ENCODE data around the gene UNCX.

Gene UNCX

DNA sequence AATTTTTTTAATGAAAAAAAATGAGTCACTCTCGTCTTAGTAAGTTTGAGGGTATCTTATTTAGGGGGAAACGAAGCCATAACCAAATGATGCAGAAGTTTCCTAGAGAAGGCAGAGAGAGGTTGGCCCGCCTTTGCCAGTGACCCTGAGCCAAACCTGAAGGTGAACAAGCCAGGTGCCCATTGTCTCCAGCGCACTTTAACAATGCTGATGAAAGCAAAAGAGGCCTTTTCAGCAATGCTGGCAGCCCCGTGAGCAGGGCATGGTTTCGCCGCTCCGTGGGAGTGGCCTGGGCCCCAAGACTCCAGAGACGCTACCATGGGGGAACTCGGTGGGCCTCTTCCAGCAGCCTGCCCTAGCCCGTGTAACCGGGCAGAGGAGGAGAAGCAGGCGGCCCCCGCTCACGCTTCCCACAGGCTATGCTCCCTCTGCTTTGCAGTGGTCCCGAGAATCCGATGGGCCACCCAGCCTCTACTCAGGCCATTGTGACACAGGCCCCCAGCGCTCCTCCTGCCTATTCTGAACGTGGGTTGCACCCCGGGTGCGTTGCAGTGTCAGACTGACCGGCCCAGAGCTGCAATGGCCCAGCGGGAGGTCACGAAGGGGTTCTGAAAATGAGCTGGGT, 14.0 kb upstream of the UNCX start:
- no peak for DNase-seq (ENCODE audit: low read depth)

- no peak for DNase-seq (ENCODE audit: low read depth)
Measured at GRCh38 chr7:1219498-1219897, 13.2 kb upstream of the UNCX start.

DNA sequence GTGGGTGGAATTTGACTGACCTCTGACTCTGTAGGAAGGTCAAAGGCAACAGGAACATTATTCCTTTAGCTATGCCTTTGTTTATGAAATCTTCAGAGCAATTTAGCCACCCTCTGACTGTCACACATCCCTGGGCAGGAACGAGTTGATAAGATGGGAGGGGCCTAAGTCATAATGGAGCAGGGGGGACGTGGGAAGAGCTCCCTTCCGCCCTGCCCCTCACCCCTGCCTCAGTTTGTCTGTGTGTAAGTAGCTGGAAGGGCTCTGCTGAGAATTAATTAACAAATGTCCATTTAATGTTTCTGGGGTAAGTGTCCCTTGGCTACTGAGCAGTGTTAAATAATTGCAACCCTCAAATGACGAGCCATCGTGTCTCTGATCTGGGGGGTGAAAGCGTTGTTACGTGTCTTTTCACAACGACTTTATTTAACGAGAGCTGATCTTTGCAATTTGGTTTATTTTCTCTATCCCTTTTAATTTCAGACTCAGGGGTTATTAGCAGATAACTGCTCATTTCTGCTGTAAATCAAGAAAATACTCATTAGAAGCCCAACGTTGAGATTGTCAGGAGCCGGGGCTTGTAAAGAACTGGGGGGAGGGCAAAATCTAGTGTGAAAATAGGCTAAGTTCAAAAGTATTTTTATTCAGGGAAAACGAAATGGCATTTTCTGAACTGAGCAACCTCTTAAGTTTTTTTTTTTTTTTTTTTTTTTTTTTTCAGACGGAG, 12.5 kb upstream of the UNCX start:
- no peak for DNase-seq (ENCODE audit: low read depth)

DNA sequence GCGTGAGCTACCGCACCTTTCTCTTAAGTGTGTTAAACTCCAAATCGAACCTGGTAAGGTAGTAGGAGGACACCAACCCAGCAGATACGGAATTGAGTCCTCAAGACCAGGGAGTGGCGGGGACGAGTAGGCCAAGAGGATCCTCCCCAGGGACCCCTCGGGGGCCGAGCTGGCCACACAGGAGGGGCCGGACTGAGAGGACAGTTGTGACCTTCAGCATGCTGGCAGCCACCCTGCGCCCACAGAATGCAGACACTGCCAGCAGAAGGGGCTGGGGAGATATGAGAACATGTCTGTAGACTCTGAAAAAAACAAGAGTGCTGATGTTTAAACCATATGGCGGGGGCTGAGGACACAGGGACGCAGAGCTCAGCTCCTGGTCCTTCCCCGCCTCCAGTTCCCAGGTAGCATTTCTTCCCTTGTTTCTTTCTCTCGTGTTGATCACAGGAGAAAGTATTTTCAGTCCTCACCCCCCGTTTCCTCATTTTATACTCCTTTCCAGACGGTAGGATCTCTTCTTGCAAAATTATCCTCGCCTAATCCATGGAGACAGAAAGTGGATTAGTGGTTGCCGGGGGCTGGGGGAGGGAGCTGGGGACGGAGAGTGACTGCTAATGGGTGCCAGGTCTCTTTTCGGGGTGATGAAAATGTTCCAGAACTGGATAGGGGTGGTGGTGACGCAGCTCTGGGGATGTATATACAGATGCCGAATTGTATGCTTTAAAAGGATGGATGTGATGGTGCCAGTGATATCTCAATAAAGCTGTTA, 11.5 kb upstream of the UNCX start:
- no peak for DNase-seq (ENCODE audit: low read depth)

DNA sequence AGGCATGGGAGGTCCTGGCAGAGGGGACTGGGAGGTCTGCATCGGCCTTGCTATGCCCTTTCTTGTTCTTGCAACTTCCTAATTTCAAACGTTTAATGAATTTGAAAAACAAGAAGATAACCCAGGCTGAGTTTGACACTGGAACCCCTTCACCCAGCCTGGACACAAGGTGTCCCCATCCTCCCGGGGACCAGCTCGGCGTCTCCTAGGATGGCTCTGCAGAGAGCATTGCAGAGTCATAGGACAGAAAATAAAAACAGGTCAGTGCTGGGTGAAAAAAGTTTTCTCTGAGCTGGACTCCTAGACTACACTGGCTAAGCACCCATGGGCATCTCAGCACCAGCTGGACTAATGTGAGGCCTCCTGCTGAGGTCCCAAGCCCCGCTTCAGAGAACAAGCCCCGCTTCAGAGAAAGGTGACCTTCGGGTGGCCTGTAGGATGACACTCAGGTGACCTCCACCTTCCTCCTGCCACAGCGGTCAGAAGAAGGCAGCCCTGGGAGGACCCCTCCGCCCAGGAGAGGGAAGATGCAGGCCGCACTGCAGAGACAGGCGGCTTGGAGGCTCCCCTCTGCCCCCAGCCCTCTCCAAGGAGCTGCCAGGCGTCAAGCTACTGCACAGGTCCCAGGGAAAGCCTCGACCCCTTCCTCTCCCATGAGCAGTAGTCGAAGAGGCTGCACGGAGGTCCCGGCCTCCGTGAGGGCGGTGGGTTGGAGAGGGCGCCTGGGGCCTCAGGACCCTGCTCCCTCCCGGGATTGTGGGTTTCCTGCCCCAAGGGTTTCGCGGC, 9.3 kb upstream of the UNCX start:
- no peak for DNase-seq (ENCODE audit: low read depth)

DNA sequence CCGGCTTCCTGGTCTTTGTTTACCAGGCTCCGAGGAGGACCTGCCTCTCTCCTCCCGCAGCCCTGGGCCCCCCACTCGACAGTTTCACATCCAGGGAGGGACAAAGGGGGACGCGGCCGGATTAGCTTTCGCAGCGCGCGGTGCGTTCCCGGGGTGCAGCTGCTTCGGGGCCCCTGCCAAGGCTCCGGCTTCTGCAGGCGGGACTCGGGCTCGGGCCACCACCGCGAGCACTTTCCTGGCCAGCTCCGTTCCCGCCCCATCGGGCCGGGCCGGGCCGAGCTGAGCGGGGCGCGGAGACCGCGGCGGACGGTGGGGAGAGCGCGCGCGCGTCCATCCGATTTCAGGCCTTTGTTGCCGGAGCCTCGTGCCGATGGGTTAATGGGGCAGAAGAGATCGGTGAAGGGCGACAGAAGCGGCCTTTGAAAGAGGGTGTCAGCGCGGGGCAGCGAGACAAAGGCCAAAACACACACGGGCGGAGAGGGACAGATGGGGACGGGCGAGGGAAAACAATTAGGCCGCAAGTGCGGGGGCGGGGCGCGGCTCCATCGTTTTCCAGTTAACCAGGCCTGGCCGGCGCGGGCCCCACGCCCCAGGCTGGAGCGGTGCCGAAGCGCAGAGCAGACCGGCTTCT, 8.5 kb upstream of the UNCX start:
- no peak for DNase-seq (ENCODE audit: low read depth)

GRCh38 chr7:1225030-1225429, 7.6 kb upstream of the UNCX start:
- no peak for DNase-seq (ENCODE audit: low read depth)

DNA sequence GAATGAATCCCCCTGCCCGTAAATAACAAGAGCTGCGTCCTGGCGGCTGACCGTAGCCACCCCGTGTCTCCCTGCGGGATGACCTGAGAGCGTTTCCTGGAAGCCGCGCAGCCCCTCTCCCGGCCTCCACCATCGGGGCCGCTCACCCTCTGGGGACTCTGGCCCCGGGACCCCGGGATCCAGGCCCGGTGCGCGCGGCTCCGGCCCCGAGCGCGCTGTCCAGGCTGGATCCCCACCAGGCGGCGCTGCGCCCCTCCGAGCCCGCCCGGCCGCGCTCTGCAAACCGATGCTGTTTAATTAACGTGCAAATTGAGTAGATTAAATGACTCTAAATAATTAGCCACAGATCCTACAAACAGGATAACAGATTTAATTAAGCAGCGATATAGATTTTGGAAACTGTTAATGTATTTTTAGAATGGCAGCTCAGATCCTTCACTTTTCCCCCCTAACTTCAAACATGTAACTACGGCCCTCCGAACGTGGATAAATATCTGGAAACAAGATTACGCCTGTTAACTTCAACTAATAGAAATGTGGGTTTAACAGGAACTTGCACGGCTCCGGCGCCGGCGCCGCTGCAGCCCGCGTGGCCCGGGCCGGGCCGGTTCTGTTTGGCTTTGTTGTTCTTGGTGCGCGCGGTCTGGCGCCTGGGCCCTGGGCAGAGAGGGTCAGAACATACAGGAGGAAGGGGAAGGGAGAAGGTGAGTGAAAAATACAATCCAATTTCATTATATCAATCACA, 7.1 kb upstream of the UNCX start:
- DNase-seq (ENCODE audit: low read depth): peak; percentile 41

DNA sequence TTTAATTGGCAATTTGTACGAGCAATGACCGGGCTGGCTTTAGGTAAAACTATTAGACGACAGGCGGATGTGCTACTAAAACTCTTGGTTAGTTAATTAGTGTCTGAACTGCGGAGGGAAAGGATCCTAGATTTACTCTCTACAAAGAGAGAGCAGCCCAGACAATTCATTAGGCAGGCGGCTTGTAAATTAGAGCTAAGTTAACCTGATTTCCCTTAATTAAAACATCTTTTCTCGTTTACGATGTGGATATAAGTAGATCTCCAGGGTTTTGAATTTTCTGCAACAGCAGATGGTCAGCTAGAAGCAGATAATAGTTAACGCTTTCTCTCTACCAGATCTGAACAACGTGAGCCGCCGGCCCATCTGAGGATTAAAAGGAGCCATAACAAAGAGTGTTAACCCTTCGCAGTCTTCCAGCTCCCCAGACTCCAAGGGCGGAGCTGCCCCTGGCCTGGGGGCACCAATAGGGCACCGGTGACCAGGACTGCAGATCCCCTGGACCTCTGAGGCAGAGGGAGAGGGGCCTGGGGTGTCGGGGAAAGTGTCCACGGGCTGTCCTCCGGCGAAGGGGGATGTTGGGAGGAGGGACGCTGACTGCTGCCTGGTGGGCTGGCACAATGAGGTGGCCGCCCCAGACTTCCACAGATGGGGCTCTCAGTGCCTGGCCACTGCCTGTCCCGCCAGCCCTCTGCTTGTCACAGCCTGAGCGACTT, 6.3 kb upstream of the UNCX start:
- DNase-seq (ENCODE audit: low read depth): no peak

DNA sequence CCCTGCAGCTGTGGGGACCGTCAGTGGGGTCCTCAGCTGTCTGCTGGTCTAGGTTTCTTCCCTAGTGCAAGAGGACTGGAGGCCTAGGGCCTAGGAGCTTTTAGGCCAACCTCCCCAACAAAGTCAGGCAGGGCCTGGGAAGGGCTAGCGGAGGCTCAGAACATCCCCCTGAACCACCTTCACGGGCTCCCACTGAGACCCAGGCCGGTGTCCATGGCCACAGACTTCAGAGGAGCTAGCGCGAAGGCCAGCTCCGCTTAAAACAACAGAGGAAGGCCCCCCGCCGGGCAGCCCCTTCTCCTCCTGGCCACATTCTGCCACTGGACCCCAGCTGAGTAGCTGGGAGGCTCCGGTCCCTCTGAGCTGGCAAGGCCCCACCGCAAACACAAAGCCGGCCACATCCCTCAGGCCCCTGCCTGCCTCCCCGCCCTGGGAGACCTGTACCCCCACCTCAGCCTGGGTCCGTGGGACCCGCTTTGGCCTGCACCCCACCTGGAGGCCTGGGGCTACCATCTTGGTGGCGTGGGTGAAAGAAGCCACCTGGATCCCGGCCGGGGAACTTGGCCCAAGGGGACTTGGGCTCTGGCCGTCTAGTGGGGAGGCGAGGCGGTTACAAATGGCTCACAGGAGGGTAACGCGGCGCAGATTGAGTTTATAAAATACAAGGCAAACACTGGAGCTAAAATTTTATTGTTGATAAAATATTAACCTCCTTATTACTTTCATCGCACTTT, 5.4 kb upstream of the UNCX start:
- DNase-seq (ENCODE audit: low read depth): no peak

DNA sequence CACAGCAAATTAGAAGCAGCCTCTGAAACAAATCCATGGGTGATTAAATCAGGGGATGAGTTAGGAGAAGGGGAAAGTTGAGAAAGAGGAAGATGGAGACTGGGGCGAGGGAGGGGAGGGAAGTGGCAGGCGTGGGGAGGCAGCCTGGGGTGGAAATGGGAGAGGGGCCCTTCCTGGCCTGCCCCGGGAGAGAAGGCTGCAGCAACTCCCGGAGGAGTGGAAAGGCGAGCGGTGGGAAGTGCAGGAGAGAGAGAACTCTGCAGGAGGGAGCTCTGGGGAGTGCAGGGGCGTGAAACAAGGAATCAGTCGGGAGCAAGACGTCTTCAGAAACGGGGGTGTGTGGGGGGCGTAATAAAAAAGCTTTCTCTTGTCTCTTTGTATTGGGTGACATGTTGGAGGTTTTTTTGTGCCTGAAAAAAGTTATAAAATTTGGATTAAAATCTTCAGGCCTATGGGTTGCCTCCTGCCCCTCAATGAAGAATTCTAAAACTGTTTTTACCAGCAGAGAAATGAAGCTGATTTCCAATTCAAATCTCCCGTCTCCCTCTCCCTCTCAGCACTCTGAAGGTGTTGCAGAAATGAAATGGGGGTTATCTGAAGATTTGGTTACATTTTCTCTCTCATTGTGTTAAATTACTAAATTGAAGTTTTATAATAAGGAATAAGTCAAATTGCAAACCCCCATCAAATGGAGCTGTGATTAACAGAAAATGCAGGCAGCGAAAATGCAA, 4.7 kb upstream of the UNCX start:
- DNase-seq (ENCODE audit: low read depth): no peak

DNA sequence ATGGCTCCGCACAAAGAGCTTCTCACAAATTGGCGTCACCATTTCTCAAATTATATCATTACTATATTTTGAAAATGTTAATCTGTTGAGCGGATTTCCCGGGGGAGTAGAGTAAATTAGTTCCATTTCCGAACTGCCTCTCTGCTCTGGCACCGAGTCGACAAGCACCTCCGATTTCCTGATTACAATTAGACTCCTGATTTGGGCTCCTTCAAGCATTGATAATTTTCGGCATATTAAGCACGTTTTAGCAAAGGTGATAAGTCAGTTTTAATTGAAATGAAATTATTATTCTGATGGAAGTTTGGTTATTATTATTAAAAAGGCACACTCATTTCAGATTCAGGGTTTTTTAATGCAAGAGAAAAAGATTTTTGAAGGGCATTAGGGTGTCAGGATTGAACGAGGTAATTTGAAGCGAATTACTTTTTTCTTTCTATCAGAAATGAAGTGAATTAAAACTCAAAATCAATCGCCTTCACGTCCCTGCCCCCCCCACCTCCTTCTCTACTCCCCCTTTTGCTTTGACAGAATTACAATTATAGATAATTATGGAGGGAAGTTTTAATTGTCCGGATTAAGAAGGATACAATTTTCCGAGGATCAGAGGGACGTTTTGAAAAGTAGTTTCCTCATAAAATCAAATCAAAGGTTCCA, 4.0 kb upstream of the UNCX start:
- no peak for DNase-seq (ENCODE audit: low read depth)

GRCh38 chr7:1229202-1229947, 3.3 kb upstream of the UNCX start:
- DNase-seq (ENCODE audit: low read depth): no peak

DNA sequence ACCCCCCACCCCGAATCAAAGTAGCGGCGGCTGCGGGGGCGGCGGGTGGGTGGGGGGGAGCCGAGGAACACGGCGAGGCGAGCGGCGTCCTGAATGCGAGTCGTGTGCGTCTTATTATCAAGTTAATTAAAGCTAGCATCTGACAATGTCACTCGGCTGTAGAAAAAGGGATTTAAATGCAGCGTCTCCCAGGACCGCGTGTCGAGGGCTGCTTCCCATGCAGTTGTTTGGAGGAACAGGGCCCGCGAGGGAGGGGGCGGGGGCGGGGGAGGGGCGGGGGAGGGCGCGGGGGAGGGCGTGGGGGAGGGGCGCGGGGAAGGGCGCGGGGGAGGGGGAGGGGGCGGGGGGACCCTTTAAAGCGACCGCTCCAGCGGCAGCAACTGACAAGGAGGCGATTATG, 2.7 kb upstream of the UNCX start:
- no peak for DNase-seq (ENCODE audit: low read depth)

DNA sequence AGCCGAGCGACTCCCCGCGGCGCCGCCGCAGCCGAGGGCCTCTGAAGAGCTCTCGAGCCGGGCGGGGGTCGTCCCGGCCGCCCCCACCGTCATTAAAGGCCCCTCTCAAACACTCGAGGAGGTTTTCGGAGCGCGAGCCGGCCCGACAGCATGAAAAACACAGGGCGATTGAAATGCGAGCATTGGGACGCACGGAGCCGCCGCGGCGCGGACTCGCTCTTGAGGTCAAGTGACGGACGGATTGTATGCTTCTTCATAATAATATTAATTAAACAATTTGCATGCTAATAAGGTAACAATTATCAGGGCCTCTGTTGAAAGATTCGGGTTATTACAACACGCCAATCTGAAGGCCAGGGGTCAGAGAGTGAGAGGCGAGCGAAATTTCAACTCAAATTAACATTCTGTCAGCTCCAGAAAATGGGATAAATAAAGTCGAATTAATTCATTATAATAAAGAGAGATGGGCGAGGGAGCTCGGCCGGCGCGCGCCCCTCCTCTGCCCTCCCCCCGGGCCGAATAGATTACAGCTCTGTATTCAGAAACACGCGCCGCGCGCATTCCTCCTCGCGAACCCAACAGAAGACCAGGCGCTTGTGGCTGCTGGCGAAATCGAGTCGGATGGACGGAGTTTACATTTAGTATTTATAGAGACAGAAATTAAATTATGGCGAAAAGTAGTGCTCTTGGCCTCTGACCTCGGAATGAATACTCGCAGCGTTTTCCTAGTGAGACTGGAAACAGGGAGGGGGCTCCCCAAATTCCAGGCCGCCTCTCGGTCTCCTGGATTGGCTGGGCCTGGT, 2.1 kb upstream of the UNCX start:
- DNase-seq (ENCODE audit: low read depth): no peak

DNA sequence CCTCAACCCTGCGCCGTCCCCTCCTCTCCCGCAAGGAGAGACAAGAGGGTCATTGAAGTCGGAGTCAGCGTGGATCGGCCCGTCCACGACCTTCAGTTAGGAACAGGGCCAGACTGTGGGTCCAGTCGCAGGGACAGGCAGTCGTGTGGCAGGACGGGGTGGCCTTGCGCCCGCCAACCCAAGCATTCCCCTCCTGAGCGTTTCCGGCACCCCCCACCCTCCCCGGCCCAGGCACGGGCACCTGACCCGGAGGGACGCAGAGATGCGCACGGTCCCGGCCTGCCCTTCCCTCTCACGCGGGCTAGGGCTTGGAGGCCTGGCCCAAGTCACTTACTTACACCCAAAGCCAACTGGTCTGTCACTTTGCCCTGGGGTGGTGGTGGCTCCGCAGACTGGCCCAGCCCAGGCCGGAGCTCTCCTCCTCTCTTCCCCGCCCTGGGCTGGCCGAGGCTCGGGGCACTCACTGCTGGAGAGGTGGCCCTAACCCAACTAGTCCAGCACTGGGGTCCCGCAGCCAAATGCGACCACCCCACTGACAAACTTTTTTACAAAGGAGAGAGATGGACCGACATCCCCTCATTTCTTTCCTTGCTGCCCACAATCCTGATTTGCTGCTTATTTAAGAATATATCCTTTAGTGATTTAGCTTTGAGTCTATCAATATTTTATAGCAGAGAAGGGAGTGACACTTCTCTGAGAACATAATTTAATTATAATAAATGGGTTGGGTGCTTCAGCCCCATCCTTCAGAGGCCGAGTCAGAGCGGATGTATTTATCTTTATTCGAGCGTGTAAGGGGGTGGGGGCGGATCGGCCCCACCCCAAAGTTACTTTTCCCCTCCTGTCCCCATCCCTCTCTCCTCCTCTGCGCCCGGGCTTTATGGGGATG, 1.2 kb upstream of the UNCX start:
- no peak for DNase-seq (ENCODE audit: low read depth)
